ENCODE measurements around the gene AMD1. TPM values are rescaled to one million over a fixed set of nuclear protein-coding genes. Genes with fewer than 3 reads are reported as not detected.

Gene AMD1
- total RNA-seq, 2 donors from 2014 or later: 49.5 to 120 TPM

- TF ChIP-seq CTCF (IDR thresholded peaks at IDR 0.05): no peak
- ATAC-seq (ENCODE audit: insufficient number of reproducible peaks, low FRiP score, low read depth) (no peak), DNase-seq (ENCODE audit: low spot score) (no peak)
- H3K36me3 ChIP-seq: no peaks in the 10 kb centered on the region
- H3K4me3 ChIP-seq: no peak overlapping the region
- H3K4me1 ChIP-seq (ENCODE audit: control insufficient read depth in 1 of 2, low read depth in 2 of 2): no peaks in the 10 kb centered on the region
- no peaks in the 10 kb centered on the region for H3K27me3 ChIP-seq (replicated peaks; ENCODE audit: insufficient read depth)
- H3K27ac ChIP-seq: no peak overlapping the region
- no peaks in the 10 kb centered on the region for H3K9me3 ChIP-seq
These were observed 33.3 kb upstream of the AMD1 start for GRCh38 chr6:110841266-110841665.

GRCh38 chr6:110849781-110850180, 24.8 kb upstream of the AMD1 start:
- Histone ChIP-seq H3K27me3 (replicated peaks; ENCODE audit: insufficient read depth) (no peaks in the 10 kb centered on the region), H3K4me1 (ENCODE audit: control insufficient read depth in 1 of 2, low read depth in 2 of 2) (no peaks in the 10 kb centered on the region), H3K27ac (no peak overlapping the region), H3K36me3 (no peaks in the 10 kb centered on the region), H3K4me3 (no peak overlapping the region), H3K9me3 (no peaks in the 10 kb centered on the region)
- no peak for DNase-seq (ENCODE audit: low spot score)
- no peak for TF ChIP-seq CTCF (IDR thresholded peaks at IDR 0.05)
- no peak for ATAC-seq (ENCODE audit: insufficient number of reproducible peaks, low FRiP score, low read depth)

- Histone ChIP-seq H3K27me3 (replicated peaks; ENCODE audit: insufficient read depth) (no peaks in the 10 kb centered on the region), H3K9me3 (no peaks in the 10 kb centered on the region), H3K4me1 (ENCODE audit: control insufficient read depth in 1 of 2, low read depth in 2 of 2) (no peaks in the 10 kb centered on the region), H3K36me3 (no peaks in the 10 kb centered on the region), H3K27ac (no peak overlapping the region), H3K4me3 (no peak overlapping the region)
- no peak for ATAC-seq (ENCODE audit: insufficient number of reproducible peaks, low FRiP score, low read depth)
- no peak for DNase-seq (ENCODE audit: low spot score)
- TF ChIP-seq CTCF (IDR thresholded peaks at IDR 0.05): no peak
These were observed 21.8 kb upstream of the AMD1 start for GRCh38 chr6:110852773-110853172.

- DNase-seq (ENCODE audit: low spot score) (no peak), ATAC-seq (ENCODE audit: insufficient number of reproducible peaks, low FRiP score, low read depth) (no peak)
- Histone ChIP-seq H3K4me3 (no peak overlapping the region), H3K36me3 (no peaks in the 10 kb centered on the region), H3K4me1 (ENCODE audit: control insufficient read depth in 1 of 2, low read depth in 2 of 2) (no peaks in the 10 kb centered on the region), H3K27me3 (replicated peaks; ENCODE audit: insufficient read depth) (no peaks in the 10 kb centered on the region), H3K9me3 (no peaks in the 10 kb centered on the region), H3K27ac (no peak overlapping the region)
- TF ChIP-seq CTCF (IDR thresholded peaks at IDR 0.05): no peak
These were observed 20.7 kb upstream of the AMD1 start for GRCh38 chr6:110853754-110854477.

GRCh38 chr6:110856296-110856695, 18.3 kb upstream of the AMD1 start:
- Histone ChIP-seq H3K9me3 (no peaks in the 10 kb centered on the region), H3K4me1 (ENCODE audit: control insufficient read depth in 1 of 2, low read depth in 2 of 2) (no peaks in the 10 kb centered on the region), H3K4me3 (no peak overlapping the region), H3K27ac (no peak overlapping the region), H3K27me3 (replicated peaks; ENCODE audit: insufficient read depth) (no peaks in the 10 kb centered on the region), H3K36me3 (no peaks in the 10 kb centered on the region)
- no peak for TF ChIP-seq CTCF (IDR thresholded peaks at IDR 0.05)
- DNase-seq (ENCODE audit: low spot score) (no peak), ATAC-seq (ENCODE audit: insufficient number of reproducible peaks, low FRiP score, low read depth) (no peak)

All from thoracic aorta (tissue), 2 donors.